ENCODE data around the gene CMSS1.
A peak's percentile ranks its signal among the peaks of the same experiment; 100 is the strongest.

CMSS1 gene

DNA sequence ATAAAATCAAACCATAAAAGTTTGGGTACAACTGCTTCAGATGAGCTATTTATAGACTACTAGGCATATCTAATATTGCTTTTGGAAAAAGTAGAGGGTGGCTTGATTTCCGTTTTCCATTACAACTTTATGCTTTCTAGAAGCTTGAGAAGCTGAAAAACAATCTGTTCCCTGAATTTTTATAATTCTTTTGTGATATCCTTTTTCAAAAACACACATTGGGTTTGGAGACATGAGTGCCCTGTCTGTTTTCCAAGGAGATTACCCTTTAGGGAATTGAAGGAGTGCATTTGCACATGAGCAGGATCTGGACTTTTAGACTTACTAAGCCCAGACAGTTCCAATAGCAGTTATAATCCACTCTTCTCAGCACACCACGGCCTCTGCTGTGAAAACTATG, 346.1 kb downstream of the CMSS1 start:
- Histone ChIP-seq H3K27ac (ENCODE audit: insufficient read depth in 1 of 2, low read depth in 1 of 2, low read length in 2 of 2, poor library complexity in 1 of 2, severe bottlenecking in 2 of 2) (no peak overlapping the region), H3K27me3 (replicated peaks in 2 of 5; ENCODE audit: control insufficient read depth in 4 of 5, insufficient read depth in 5 of 5, low read length in 4 of 5) (no peaks in the 10 kb centered on the region), H3K4me3 (ENCODE audit: control insufficient read depth in 1 of 7, extremely low read depth in 1 of 7, insufficient read depth in 4 of 7, low read depth in 2 of 7, low read length in 6 of 7) (no peak overlapping the region), H3K4me1 (ENCODE audit: control extremely low read depth in 1 of 4, control insufficient read depth in 4 of 4, insufficient read depth in 4 of 4, low read length in 3 of 4) (no peaks in the 10 kb centered on the region), H3K9me3 (ENCODE audit: control extremely low read depth in 1 of 5, control insufficient read depth in 4 of 5, insufficient read depth in 2 of 5, low read depth in 1 of 5, low read length in 4 of 5) (no peaks in the 10 kb centered on the region), H3K36me3 (ENCODE audit: control insufficient read depth in 4 of 4, insufficient read depth in 4 of 4, low read length in 3 of 4) (peaks cover 2 to 11% (median 5%) of the 10 kb centered on the region in 4 experiments)
- no CpG with 5 or more reads among the region's 2 CpGs for WGBS (ENCODE audit: insufficient coverage)
- CTCF ChIA-PET = interaction anchor here (1.0 to 1.1 kb wide), 2 partner anchors 15 to 71 kb away, joined by 3 to 5 read pairs; no protein-coding TSS in a partner anchor
- DNase-seq = no peak
- POLR2A ChIA-PET = interaction anchor here (0.6 kb wide), 1 partner anchor 30 kb away, joined by 5 read pairs; no protein-coding TSS in a partner anchor

DNA sequence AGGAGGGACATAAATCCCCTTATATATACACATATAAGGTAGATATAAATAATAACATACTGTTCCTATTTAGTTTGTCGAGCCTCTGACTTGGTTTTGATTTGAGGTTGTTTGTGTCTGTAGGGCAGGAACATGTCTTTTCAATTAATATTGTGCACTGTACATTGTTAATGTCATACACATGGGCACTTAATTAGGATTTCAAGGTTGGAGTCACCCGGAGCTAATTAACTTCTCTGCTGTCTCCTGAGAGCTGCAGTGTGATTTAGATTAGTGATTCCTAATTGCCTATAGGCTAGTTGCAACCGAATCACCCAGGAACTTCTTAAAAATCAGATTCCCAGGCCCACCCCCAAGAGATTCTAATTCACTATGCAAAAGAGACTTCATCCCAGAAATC, 347.1 kb downstream of the CMSS1 start:
- H3K9me3 ChIP-seq (ENCODE audit: control extremely low read depth in 1 of 5, control insufficient read depth in 4 of 5, insufficient read depth in 2 of 5, low read depth in 1 of 5, low read length in 4 of 5) = no peaks in the 10 kb centered on the region
- H3K27me3 ChIP-seq (replicated peaks in 2 of 5; ENCODE audit: control insufficient read depth in 4 of 5, insufficient read depth in 5 of 5, low read length in 4 of 5) = no peaks in the 10 kb centered on the region
- H3K4me1 ChIP-seq (ENCODE audit: control extremely low read depth in 1 of 4, control insufficient read depth in 4 of 4, insufficient read depth in 4 of 4, low read length in 3 of 4) = peaks cover 0 to 6% (median 2%) of the 10 kb centered on the region in 4 experiments
- WGBS (ENCODE audit: insufficient coverage) = no CpG with 5 or more reads among the region's 3 CpGs
- no peak overlapping the region for H3K4me3 ChIP-seq (ENCODE audit: control insufficient read depth in 1 of 7, extremely low read depth in 1 of 7, insufficient read depth in 4 of 7, low read depth in 2 of 7, low read length in 6 of 7)
- CTCF ChIA-PET = interaction anchor here (1.1 kb wide), 1 partner anchor 71 kb away, joined by 3 read pairs; no protein-coding TSS in a partner anchor
- DNase-seq = no peak
- H3K27ac ChIP-seq (ENCODE audit: insufficient read depth in 1 of 2, low read depth in 1 of 2, low read length in 2 of 2, poor library complexity in 1 of 2, severe bottlenecking in 2 of 2) = no peak overlapping the region
- H3K36me3 ChIP-seq (ENCODE audit: control insufficient read depth in 4 of 4, insufficient read depth in 4 of 4, low read length in 3 of 4) = peaks cover 2 to 11% (median 5%) of the 10 kb centered on the region in 4 experiments
- POLR2A ChIA-PET = no interaction called here

DNA sequence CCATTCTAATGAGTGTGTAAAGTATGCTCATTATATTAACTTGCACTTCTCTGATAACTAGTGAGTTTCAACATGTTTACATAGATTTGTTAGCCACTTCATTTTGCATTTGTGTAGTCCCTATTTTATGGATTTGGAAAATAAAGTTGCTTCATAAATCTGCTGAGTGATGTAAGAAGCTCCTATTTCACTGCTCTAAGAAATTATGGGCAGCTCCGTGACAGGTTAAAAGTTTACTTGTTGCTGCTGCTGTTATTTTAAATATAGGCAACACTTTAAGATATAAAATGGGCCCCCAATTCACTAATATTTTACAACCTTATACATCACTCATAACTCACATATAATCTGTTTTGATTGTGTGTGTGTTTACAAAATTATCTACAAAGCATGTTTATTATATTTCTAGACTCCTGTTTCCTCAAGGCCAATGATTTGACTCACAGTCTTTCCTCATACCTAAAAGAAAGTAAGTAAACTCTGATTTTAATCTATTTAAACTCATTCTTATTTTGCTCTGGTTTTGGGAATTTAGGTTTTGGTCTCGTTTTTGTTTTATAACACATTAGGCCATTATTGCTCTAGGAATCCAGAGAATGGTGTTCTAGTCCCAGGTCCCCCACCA, 348.4 kb downstream of the CMSS1 start:
- POLR2A ChIA-PET = no interaction called here
- Histone ChIP-seq H3K9me3 (ENCODE audit: control extremely low read depth in 1 of 5, control insufficient read depth in 4 of 5, insufficient read depth in 2 of 5, low read depth in 1 of 5, low read length in 4 of 5) (no peaks in the 10 kb centered on the region), H3K27ac (ENCODE audit: insufficient read depth in 1 of 2, low read depth in 1 of 2, low read length in 2 of 2, poor library complexity in 1 of 2, severe bottlenecking in 2 of 2) (no peak overlapping the region), H3K4me3 (ENCODE audit: control insufficient read depth in 1 of 7, extremely low read depth in 1 of 7, insufficient read depth in 4 of 7, low read depth in 2 of 7, low read length in 6 of 7) (no peak overlapping the region), H3K4me1 (ENCODE audit: control extremely low read depth in 1 of 4, control insufficient read depth in 4 of 4, insufficient read depth in 4 of 4, low read length in 3 of 4) (peaks cover 0 to 6% (median 2%) of the 10 kb centered on the region in 4 experiments), H3K36me3 (ENCODE audit: control insufficient read depth in 4 of 4, insufficient read depth in 4 of 4, low read length in 3 of 4) (peaks cover 1 to 8% (median 5%) of the 10 kb centered on the region in 4 experiments), H3K27me3 (replicated peaks in 2 of 5; ENCODE audit: control insufficient read depth in 4 of 5, insufficient read depth in 5 of 5, low read length in 4 of 5) (no peaks in the 10 kb centered on the region)
- no CpG with 5 or more reads among the region's 2 CpGs for WGBS (ENCODE audit: insufficient coverage)
- no peak for DNase-seq
- CTCF ChIA-PET = no interaction called here

DNA sequence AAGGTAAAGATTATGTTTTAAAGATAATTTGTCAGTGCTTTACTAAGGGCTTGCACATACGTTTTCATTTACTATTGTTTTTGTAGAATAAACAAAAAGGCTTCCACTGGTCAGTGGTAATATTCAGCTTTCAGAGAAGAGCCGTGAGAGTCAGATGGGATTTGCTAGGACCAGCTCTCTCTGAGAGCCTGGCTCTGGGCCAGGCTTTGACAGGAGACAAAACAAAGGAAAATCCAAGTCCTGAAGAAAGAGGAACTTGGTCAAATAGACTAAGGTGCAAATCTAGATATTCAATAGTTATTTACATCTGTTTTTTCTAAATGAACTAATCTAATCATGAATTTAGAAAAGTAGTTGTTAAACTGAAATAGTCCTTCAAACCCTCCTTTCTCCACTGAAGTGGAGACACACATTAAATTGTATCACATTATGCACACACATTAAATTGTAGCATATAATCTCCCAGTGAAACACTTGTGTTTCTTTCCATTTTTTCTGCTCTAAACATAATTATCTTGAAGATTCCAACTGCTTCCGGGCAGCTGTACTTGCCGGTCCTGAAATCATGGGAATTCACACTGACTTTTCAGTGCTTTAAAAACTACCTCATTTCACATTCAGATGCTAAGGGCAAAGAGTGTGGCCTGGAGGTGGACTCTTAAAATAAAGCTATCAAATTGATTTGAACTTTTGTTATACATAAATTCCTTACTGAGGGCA, 351.7 kb downstream of the CMSS1 start:
- Histone ChIP-seq H3K27me3 (replicated peaks in 2 of 5; ENCODE audit: control insufficient read depth in 4 of 5, insufficient read depth in 5 of 5, low read length in 4 of 5) (no peaks in the 10 kb centered on the region), H3K36me3 (ENCODE audit: control insufficient read depth in 4 of 4, insufficient read depth in 4 of 4, low read length in 3 of 4) (peaks cover 0 to 23% (median 14%) of the 10 kb centered on the region in 4 experiments), H3K4me1 (ENCODE audit: control extremely low read depth in 1 of 4, control insufficient read depth in 4 of 4, insufficient read depth in 4 of 4, low read length in 3 of 4) (peaks cover 0 to 6% (median 2%) of the 10 kb centered on the region in 4 experiments), H3K4me3 (ENCODE audit: control insufficient read depth in 1 of 7, extremely low read depth in 1 of 7, insufficient read depth in 4 of 7, low read depth in 2 of 7, low read length in 6 of 7) (no peak overlapping the region), H3K27ac (ENCODE audit: insufficient read depth in 1 of 2, low read depth in 1 of 2, low read length in 2 of 2, poor library complexity in 1 of 2, severe bottlenecking in 2 of 2) (no peak overlapping the region), H3K9me3 (ENCODE audit: control extremely low read depth in 1 of 5, control insufficient read depth in 4 of 5, insufficient read depth in 2 of 5, low read depth in 1 of 5, low read length in 4 of 5) (no peaks in the 10 kb centered on the region)
- ChIA-PET POLR2A (no interaction called here), CTCF (no interaction called here)
- DNase-seq = peak; percentile 11 to 55 (median 52)
- WGBS (ENCODE audit: insufficient coverage) = 20% methylated on average over 2 of the region's 4 CpGs

DNA sequence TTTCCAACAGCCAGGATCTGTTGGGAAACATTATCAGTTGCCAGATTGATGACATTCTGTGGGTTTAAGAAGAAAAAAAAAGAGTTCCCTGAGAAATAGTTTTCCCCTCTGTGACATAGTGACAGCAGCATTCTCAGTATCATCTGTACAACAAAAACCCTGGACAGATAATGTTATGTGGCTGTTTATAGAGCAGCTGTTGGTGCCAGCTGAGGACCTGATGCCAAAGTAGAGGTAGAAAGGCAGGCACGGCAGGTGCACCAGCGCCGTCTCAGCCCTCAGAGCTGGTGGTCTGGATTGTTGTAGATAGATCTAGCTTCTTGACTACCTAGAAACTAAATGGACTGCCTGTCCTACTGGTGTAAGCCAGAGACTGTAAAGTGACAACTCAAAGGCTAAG, 352.8 kb downstream of the CMSS1 start:
- ChIA-PET CTCF (interaction anchor here (0.6 to 1.9 kb wide), 2 partner anchors 84 to 280 kb away, joined by 3 to 4 read pairs; no protein-coding TSS in a partner anchor), POLR2A (no interaction called here)
- peaks cover 0 to 23% (median 14%) of the 10 kb centered on the region in 4 experiments for H3K36me3 ChIP-seq (ENCODE audit: control insufficient read depth in 4 of 4, insufficient read depth in 4 of 4, low read length in 3 of 4)
- no peak overlapping the region for H3K4me3 ChIP-seq (ENCODE audit: control insufficient read depth in 1 of 7, extremely low read depth in 1 of 7, insufficient read depth in 4 of 7, low read depth in 2 of 7, low read length in 6 of 7)
- H3K9me3 ChIP-seq (ENCODE audit: control extremely low read depth in 1 of 5, control insufficient read depth in 4 of 5, insufficient read depth in 2 of 5, low read depth in 1 of 5, low read length in 4 of 5) = no peaks in the 10 kb centered on the region
- H3K27ac ChIP-seq (ENCODE audit: insufficient read depth in 1 of 2, low read depth in 1 of 2, low read length in 2 of 2, poor library complexity in 1 of 2, severe bottlenecking in 2 of 2) = no peak overlapping the region
- DNase-seq = no peak
- peaks cover 0 to 6% (median 2%) of the 10 kb centered on the region in 4 experiments for H3K4me1 ChIP-seq (ENCODE audit: control extremely low read depth in 1 of 4, control insufficient read depth in 4 of 4, insufficient read depth in 4 of 4, low read length in 3 of 4)
- WGBS (ENCODE audit: insufficient coverage) = 96% methylated on average over 3 of the region's 3 CpGs
- no peaks in the 10 kb centered on the region for H3K27me3 ChIP-seq (replicated peaks in 2 of 5; ENCODE audit: control insufficient read depth in 4 of 5, insufficient read depth in 5 of 5, low read length in 4 of 5)

DNA sequence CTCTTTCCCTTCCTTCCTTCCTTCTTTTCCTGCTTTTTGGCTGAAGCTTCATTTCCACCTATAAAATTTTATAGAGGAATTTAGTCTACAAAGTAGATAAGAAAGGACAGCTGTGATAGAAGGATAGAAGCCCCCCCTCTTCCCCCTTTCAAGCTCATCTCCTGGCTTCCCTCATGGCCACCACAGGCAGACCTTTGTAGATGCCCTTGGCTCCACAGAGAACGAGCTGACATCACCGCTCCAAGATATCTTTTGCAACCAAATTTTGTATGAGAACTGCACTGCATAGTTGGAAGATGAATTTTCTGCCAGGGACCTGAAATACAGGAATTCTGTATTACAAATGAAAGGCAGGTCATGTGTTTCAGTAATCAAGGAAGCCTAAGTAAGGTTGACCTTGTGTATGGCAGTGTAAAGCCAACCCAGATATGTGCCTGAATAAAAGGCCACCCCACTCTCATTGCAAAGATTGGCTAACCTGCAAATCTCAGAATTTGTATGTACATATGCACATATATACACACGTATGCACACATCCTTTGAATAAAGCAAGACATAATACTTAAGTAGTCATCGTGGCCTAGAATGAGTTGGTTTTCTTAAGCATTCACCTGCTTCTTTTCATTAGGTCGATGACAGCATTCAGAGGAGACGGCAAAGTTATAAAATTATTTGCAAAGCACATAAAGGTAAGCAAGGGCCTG, 353.7 kb downstream of the CMSS1 start:
- H3K36me3 ChIP-seq (ENCODE audit: control insufficient read depth in 4 of 4, insufficient read depth in 4 of 4, low read length in 3 of 4) = peaks cover 0 to 31% (median 17%) of the 10 kb centered on the region in 4 experiments
- CTCF ChIA-PET = interaction anchor here (0.6 to 1.9 kb wide), 2 partner anchors 83 to 281 kb away, joined by 3 to 4 read pairs; no protein-coding TSS in a partner anchor
- no peak overlapping the region for H3K27ac ChIP-seq (ENCODE audit: insufficient read depth in 1 of 2, low read depth in 1 of 2, low read length in 2 of 2, poor library complexity in 1 of 2, severe bottlenecking in 2 of 2)
- peaks cover 0 to 6% (median 2%) of the 10 kb centered on the region in 4 experiments for H3K4me1 ChIP-seq (ENCODE audit: control extremely low read depth in 1 of 4, control insufficient read depth in 4 of 4, insufficient read depth in 4 of 4, low read length in 3 of 4)
- 100% methylated on average over 2 of the region's 6 CpGs for WGBS (ENCODE audit: insufficient coverage)
- POLR2A ChIA-PET = no interaction called here
- H3K27me3 ChIP-seq (replicated peaks in 2 of 5; ENCODE audit: control insufficient read depth in 4 of 5, insufficient read depth in 5 of 5, low read length in 4 of 5) = no peaks in the 10 kb centered on the region
- no peak for DNase-seq
- H3K9me3 ChIP-seq (ENCODE audit: control extremely low read depth in 1 of 5, control insufficient read depth in 4 of 5, insufficient read depth in 2 of 5, low read depth in 1 of 5, low read length in 4 of 5) = no peaks in the 10 kb centered on the region
- no peak overlapping the region for H3K4me3 ChIP-seq (ENCODE audit: control insufficient read depth in 1 of 7, extremely low read depth in 1 of 7, insufficient read depth in 4 of 7, low read depth in 2 of 7, low read length in 6 of 7)
